DOHH2 (cell line): ENCODE data around the gene DSCAM.

Experiments
- CTCF ChIP-seq: fragments of 200-600 bp; sonication (generic); IDR thresholded peaks from one replicate; pipeline ENCODE4 v1.5.1; 2014; ENCODE audit warnings: antibody characterized with exemption, mild to moderate bottlenecking, low read depth, low read length; ENCODE audit not compliant: poor library complexity, severe bottlenecking
- EZH2phosphoT487 ChIP-seq: fragments of 200-600 bp; sonication (generic); IDR thresholded peaks from 2 replicates; pipeline ENCODE4 v1.6.1; 2017; ENCODE audit warnings: borderline replicate concordance, mild to moderate bottlenecking, antibody characterized with exemption, low read length, moderate library complexity, mixed read lengths

DNA sequence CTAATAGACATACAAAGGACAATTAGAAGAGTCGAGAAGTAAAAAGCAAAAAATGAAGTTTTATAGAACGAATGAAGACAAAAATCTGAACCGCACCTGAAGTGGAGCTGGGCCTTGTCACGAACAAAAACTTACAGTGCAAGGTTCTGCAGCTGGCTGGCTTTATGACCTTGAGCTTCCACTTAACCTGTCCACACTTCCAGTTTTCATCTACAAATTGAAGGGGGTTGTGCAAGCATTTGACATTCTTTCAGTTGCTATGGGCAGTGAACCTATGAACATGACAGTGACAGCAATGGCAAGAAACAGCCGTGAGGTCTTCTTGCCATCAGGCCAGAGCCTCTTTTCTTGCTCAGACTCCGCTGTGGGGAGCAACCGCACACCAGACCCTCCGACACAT lies 93.2 kb downstream of the DSCAM start:
- no peak for TF ChIP-seq CTCF
- TF ChIP-seq EZH2phosphoT487 = no peak
